K562 (cell line): ENCODE measurements around the gene MCC. TPM values are rescaled to one million over a fixed set of nuclear protein-coding genes. Genes with fewer than 3 reads are reported as not detected.

ENCODE experiments used
- ATAC-seq: fragments of 200-7000 bp; cut with Tn5 transposase; 3 replicates; pipeline ENCODE4 v1.9.1; 2020; ENCODE audit warnings: moderate library complexity
- BruUV-seq: library from RNA; stranded (reverse); fragments of 400-500 nt; replicated peaks from 2 replicates; lab custom pipeline; 2021; lab: Mats Ljungman, UMichigan
- CTCF ChIA-PET: fragments of 300-600 bp; formaldehyde crosslinking; extraction: SDS; loops from one replicate; lab custom pipeline; 2021; ENCODE audit warnings: low intra/inter-chr PET ratio; lab: Yijun Ruan, JAX
- POLR2A ChIA-PET: fragments of 300-600, 350-650 bp; sonication (Branson Sonifier 250); formaldehyde crosslinking; extraction: SDS; loops from one replicate; lab custom pipeline; 2021; ENCODE audit warnings: antibody characterized with exemption, inconsistent platforms; lab: Yijun Ruan, JAX
- DNase-seq, 4 experiments: peaks; one replicate each; pipeline versions ENCODE4 v3.0.0 to v3.0.0-alpha.2; 2011 to 2018; ENCODE audit warnings: low spot score in 3 of 4, mixed read lengths in 3 of 4; ENCODE audit errors: extremely low read depth in 1 of 4
- FAIRE-seq: peaks from 2 replicates; lab custom pipeline; 2011; peaks lifted over from hg19 to GRCh38; lab: Jason Lieb, UNC
- H2AFZ ChIP-seq: 2 replicates; pipeline ENCODE4 v1.6.0; 2011; ENCODE audit warnings: low read depth, low read length, control low read depth, inconsistent platforms
- H3K27ac ChIP-seq: fragments of 200-600 bp; 3 replicates; pipeline ENCODE4 v1.8.0; 2011; ENCODE audit warnings: low read depth, mild to moderate bottlenecking, control low read depth, inconsistent platforms, low read length, moderate library complexity, mixed read lengths; ENCODE audit errors: extremely low read depth
- H3K27me3 ChIP-seq, 2 experiments: fragments of 300-600 bp in 1 of 2; 2 replicates in 1 of 2; 3 replicates in 1 of 2; pipeline versions ENCODE4 v1.6.0 to v1.8.0; 2011; ENCODE audit warnings: inconsistent platforms in 2 of 2, low read length in 2 of 2, mild to moderate bottlenecking in 1 of 2, mixed read lengths in 1 of 2, moderate library complexity in 1 of 2; ENCODE audit not compliant: control insufficient read depth in 2 of 2, insufficient read depth in 2 of 2
- H3K36me3 ChIP-seq: fragments of 300-600 bp; 3 replicates; pipeline ENCODE4 v1.8.0; 2011; ENCODE audit warnings: mild to moderate bottlenecking, low read length, inconsistent platforms; ENCODE audit not compliant: control insufficient read depth, insufficient read depth
- H3K4me1 ChIP-seq, 2 experiments: fragments of 200-600 bp in 1 of 2; replicated peaks in 1 of 2; 2 replicates in 1 of 2; 3 replicates in 1 of 2; pipeline versions ENCODE4 v1.5.1 to v1.8.0; 2011; ENCODE audit warnings: inconsistent platforms in 2 of 2, low read length in 2 of 2, mild to moderate bottlenecking in 1 of 2, mixed read lengths in 1 of 2, moderate library complexity in 1 of 2; ENCODE audit not compliant: control insufficient read depth in 2 of 2, insufficient read depth in 2 of 2
- H3K4me2 ChIP-seq: 2 replicates; pipeline ENCODE4 v1.6.1; 2011; ENCODE audit warnings: low read length, control low read depth, inconsistent platforms, mixed read lengths; ENCODE audit not compliant: insufficient read depth
- H3K4me3 ChIP-seq: fragments of 200-600 bp; sonication (generic), shearing (Covaris generic); 2 replicates; pipeline ENCODE4 v1.5.1; 2016; ENCODE audit warnings: control low read depth, inconsistent platforms
- H3K79me2 ChIP-seq: fragments of 200-600 bp; 3 replicates; pipeline ENCODE4 v1.8.0; 2011; ENCODE audit warnings: low read length, inconsistent platforms; ENCODE audit not compliant: control insufficient read depth, insufficient read depth
- H3K9ac ChIP-seq, 2 experiments: 2 replicates each; pipeline versions ENCODE4 v1.6.0 to v1.6.1; 2011; ENCODE audit warnings: low read depth in 2 of 2, low read length in 2 of 2, control low read depth in 1 of 2, inconsistent platforms in 1 of 2, mild to moderate bottlenecking in 1 of 2, mixed read lengths in 1 of 2; ENCODE audit not compliant: insufficient read depth in 1 of 2
- H3K9me1 ChIP-seq: one replicate; pipeline ENCODE4 v1.6.0; 2011; ENCODE audit warnings: inconsistent platforms, mild to moderate bottlenecking, low read length, moderate library complexity; ENCODE audit not compliant: control insufficient read depth, insufficient read depth
- H3K9me3 ChIP-seq: replicated peaks from 2 replicates; pipeline ENCODE4 v1.5.1; 2011; ENCODE audit warnings: low read depth, low read length, inconsistent platforms; ENCODE audit not compliant: control insufficient read depth, insufficient read depth
- H4K20me1 ChIP-seq: replicated peaks from 2 replicates; pipeline ENCODE4 v1.6.1; 2011; ENCODE audit warnings: low read length, inconsistent platforms, mixed read lengths; ENCODE audit not compliant: control insufficient read depth, insufficient read depth
- DDX20 ChIP-seq: fragments of 450-650 bp; IDR thresholded peaks from 2 replicates; pipeline ENCODE4 v1.6.1; 2016; ENCODE audit warnings: missing genetic modification characterization, low read depth, mild to moderate bottlenecking, missing compliant biosample characterization, moderate library complexity
- DNMT1 ChIP-seq: fragments of 450-650 bp; IDR thresholded peaks from 2 replicates; pipeline ENCODE4 v1.6.1; 2016; ENCODE audit warnings: antibody characterized with exemption, mild to moderate bottlenecking
- MECOM ChIP-seq: fragments of 250-450 bp; sonication (Bioruptor Pico); IDR thresholded peaks from 2 replicates; pipeline ENCODE4 v1.8.0; 2022; ENCODE audit warnings: inconsistent platforms
- POLR3G ChIP-seq: IDR thresholded peaks from 2 replicates; pipeline ENCODE4 v1.6.1; 2011; ENCODE audit not compliant: insufficient read length, insufficient replicate concordance; ENCODE audit errors: extremely low read depth
- PRPF4 ChIP-seq: fragments of 200-400 bp; formaldehyde crosslinking; IDR thresholded peaks from one replicate; pipeline ENCODE4 v1.6.1; 2017; ENCODE audit warnings: low read length, low read depth, mild to moderate bottlenecking; ENCODE audit not compliant: insufficient read depth, poor library complexity, severe bottlenecking
- SIN3B ChIP-seq: fragments of 450-650 bp; IDR thresholded peaks from 2 replicates; pipeline ENCODE4 v1.6.1; 2017; ENCODE audit warnings: low read depth, mild to moderate bottlenecking, moderate library complexity
- ZNF707 ChIP-seq: fragments of 250-450 bp; sonication (Bioruptor Pico); conservative IDR thresholded peaks from 2 replicates; pipeline ENCODE4 v1.8.0; 2022; ENCODE audit warnings: inconsistent platforms, mild to moderate bottlenecking, moderate library complexity
- WGBS: fragments of 100-300 bp; shearing (Covaris generic); methylation state at CpG from one replicate; pipeline ENCODE4 v1.1.6; 2016; ENCODE audit warnings: low coverage, mixed read lengths; ENCODE audit not compliant: insufficient coverage; ENCODE audit errors: missing lambda C conversion rate; 5-methylcytosine and 5-hydroxymethylcytosine counted together
- in situ Hi-C: fragments of 300-500 bp; cut with MboI; formaldehyde crosslinking; loops from 4 replicates; pipeline ENCODE4 v1.15.0; 2018; ENCODE audit warnings: inconsistent platforms, mixed read lengths
- intact Hi-C: fragments of 100-400 bp; cut with micrococcal nuclease; formaldehyde crosslinking; loops from 2 replicates; pipeline ENCODE4 v1.14.2; 2022
- polyA plus RNA-seq, 8 experiments: library from polyadenylated mRNA; depleted of rRNA in 4 of 8; stranded (reverse) in 5 of 8; unstranded in 3 of 8; fragments of >200 nt; fragmentation: Nextera tagmentation in 2 of 8; fragmentation: Illumina TruSeq in 1 of 8; extraction: Ambion mirVana in 2 of 8; extraction: Trizol in 1 of 8; gene quantifications; 2 replicates each; pipeline versions ENCODE4 v1.2.1 to v1.2.3, GENCODE V29; 2011 to 2014; ENCODE audit warnings: inconsistent platforms in 1 of 8, missing spikeins in 1 of 8
- total RNA-seq, 7 experiments: library from RNA; depleted of rRNA in 6 of 7; stranded (reverse); fragments of >200 nt in 6 of 7; fragmentation: Illumina TruSeq in 2 of 7; extraction: Trizol in 2 of 7; gene quantifications; 2 replicates each; pipeline versions ENCODE4 v1.2.1 to v1.2.3, GENCODE V29; 2011 to 2021; ENCODE audit warnings: low replicate concordance in 1 of 7

Gene MCC
- total and polyA plus RNA-seq, 9 of the 15 experiments (the other 6 are each of a cell fraction or from before 2014, with no cell fraction given): 0.04 to 0.24 (median 0.06) TPM; not detected in 1

- Histone ChIP-seq H3K9me3 (no peaks in the 10 kb centered on the region), H3K9ac (no peak overlapping the region), H3K9me1 (peaks cover 3% of the 10 kb centered on the region), H3K36me3 (no peaks in the 10 kb centered on the region), H4K20me1 (no peaks in the 10 kb centered on the region), H3K27ac (no peak overlapping the region), H3K27me3 (peaks cover 0 to 9% of the 10 kb centered on the region in 2 experiments; a peak in 2 of 5 replicates), H2AFZ (no peak overlapping the region), H3K4me3 (no peak overlapping the region), H3K79me2 (no peaks in the 10 kb centered on the region), H3K4me1 (no peaks in the 10 kb centered on the region), H3K4me2 (no peak overlapping the region)
- DNase-seq (no peak), FAIRE-seq (no peak), ATAC-seq (no peak)
- POLR2A ChIA-PET: no interaction called here
- intact Hi-C loops: no loop called here
- 0% methylated on average over 5 of the region's 5 CpGs for WGBS
- CTCF ChIA-PET: no interaction called here
- in situ Hi-C loops: no loop called here
- TF ChIP-seq MECOM (CRISPR knock-in tag): no peak
- BruUV-seq: no TSS peak
Measured at GRCh38 chr5:113255579-113256386, 232.5 kb downstream of the MCC start.

DNA sequence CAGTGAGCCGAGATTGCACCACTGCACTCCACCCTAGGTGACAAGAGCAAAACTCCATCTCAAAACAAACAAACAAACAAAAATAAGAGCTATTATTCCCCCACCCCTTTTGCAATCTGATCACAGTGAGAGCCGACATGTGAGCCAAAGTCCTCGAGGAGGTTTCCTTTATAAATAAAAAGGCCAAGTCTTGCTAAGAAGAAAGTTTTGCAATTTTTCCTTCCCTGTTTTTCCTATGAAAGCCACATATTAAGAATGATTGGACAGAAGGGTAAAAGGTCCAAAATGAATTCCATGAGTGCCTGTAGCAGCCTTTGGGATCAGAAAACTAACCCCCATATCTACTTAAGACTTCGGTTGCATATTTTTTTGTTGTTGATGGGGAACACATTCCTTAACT lies 233.1 kb downstream of the MCC start:
- POLR2A ChIA-PET: no interaction called here
- BruUV-seq: no TSS peak
- H3K4me1 ChIP-seq: no peaks in the 10 kb centered on the region

More for the DNA sequence above, 233.1 kb downstream of the MCC start:
- Histone ChIP-seq H3K4me3 (no peak overlapping the region), H2AFZ (no peak overlapping the region), H3K79me2 (no peaks in the 10 kb centered on the region), H4K20me1 (no peaks in the 10 kb centered on the region), H3K9ac (no peak overlapping the region), H3K27me3 (peaks cover 0 to 9% of the 10 kb centered on the region in 2 experiments; a peak in 3 of 5 replicates), H3K9me3 (no peaks in the 10 kb centered on the region), H3K4me2 (no peak overlapping the region), H3K36me3 (no peaks in the 10 kb centered on the region), H3K27ac (no peak overlapping the region), H3K9me1 (peaks cover 3% of the 10 kb centered on the region)
- TF ChIP-seq ZNF707 (CRISPR knock-in tag): no peak
- TF ChIP-seq POLR3G: no peak
- TF ChIP-seq SIN3B: no peak
- TF ChIP-seq DDX20 (tag): no peak
- TF ChIP-seq PRPF4: no peak
- TF ChIP-seq DNMT1: no peak
- DNase-seq: no peak
- 1% methylated on average over 4 of the region's 4 CpGs for WGBS
- CTCF ChIA-PET: no interaction called here
- in situ Hi-C loops: no loop called here
- FAIRE-seq: no peak
- intact Hi-C loops: no loop called here
- no peak for ATAC-seq
